ENCODE measurements around the gene DDB1. TPM values are rescaled to one million over a fixed set of nuclear protein-coding genes. Genes with fewer than 3 reads are reported as not detected.

Gene DDB1
- polyA plus RNA-seq, 1 donor from 2014 or later: 203 TPM

DNA sequence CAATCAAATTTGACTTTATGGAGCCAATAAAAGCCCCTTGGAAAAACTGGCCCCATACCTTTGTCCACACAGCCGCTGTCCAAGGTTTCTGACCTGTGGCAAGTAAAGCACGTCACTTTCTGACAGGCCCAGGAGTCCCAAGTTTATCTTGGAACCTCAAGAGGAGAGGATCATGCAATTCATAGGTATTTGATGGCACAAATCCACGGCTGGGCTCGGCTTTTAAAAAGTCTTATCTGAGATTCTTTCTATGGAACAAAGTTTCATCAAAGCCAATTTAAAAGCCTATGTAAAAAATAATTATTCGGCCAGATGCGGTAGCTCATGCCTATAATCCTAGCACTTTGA is 42.8 kb upstream of the DDB1 start:
- no peaks in the 10 kb centered on the region for H3K27me3 ChIP-seq (ENCODE audit: insufficient read depth, low read depth, low read length)
- no peak overlapping the region for H3K4me3 ChIP-seq (ENCODE audit: low read length)
- H3K9me2 ChIP-seq (ENCODE audit: insufficient read depth, low read length): no peaks in the 10 kb centered on the region
- no peak overlapping the region for H3K27ac ChIP-seq (ENCODE audit: low read length)
- no peak overlapping the region for H2AFZ ChIP-seq (ENCODE audit: low read depth, low read length)
- no peaks in the 10 kb centered on the region for H3K79me2 ChIP-seq (replicated peaks; ENCODE audit: insufficient read depth, low read length)
- TF ChIP-seq MXI1 (conservative IDR thresholded peaks at IDR 0.05; ENCODE audit: poor library complexity, severe bottlenecking): no peak
- no peak for TF ChIP-seq SMC3 (conservative IDR thresholded peaks at IDR 0.05; ENCODE audit: poor library complexity)
- TF ChIP-seq POLR2AphosphoS5 (IDR thresholded peaks at IDR 0.05): no peak
- TF ChIP-seq, protein P1, sequence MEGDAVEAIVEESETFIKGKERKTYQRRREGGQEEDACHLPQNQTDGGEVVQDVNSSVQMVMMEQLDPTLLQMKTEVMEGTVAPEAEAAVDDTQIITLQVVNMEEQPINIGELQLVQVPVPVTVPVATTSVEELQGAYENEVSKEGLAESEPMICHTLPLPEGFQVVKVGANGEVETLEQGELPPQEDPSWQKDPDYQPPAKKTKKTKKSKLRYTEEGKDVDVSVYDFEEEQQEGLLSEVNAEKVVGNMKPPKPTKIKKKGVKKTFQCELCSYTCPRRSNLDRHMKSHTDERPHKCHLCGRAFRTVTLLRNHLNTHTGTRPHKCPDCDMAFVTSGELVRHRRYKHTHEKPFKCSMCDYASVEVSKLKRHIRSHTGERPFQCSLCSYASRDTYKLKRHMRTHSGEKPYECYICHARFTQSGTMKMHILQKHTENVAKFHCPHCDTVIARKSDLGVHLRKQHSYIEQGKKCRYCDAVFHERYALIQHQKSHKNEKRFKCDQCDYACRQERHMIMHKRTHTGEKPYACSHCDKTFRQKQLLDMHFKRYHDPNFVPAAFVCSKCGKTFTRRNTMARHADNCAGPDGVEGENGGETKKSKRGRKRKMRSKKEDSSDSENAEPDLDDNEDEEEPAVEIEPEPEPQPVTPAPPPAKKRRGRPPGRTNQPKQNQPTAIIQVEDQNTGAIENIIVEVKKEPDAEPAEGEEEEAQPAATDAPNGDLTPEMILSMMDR (IDR thresholded peaks at IDR 0.05; ENCODE audit: poor library complexity, severe bottlenecking): no peak
- TF ChIP-seq EZH2 (IDR thresholded peaks at IDR 0.05; ENCODE audit: borderline replicate concordance, insufficient read depth, low read length, poor library complexity, severe bottlenecking): no peak
- TF ChIP-seq REST (IDR thresholded peaks at IDR 0.05; ENCODE audit: borderline replicate concordance): no peak
- TF ChIP-seq TAF1 (IDR thresholded peaks at IDR 0.05; ENCODE audit: low read depth): no peak
- no peak for TF ChIP-seq EP300 (conservative IDR thresholded peaks at IDR 0.05; ENCODE audit: poor library complexity, severe bottlenecking)
- no peak for TF ChIP-seq RAD21 (conservative IDR thresholded peaks at IDR 0.05)
- no peaks in the 10 kb centered on the region for H3K9me3 ChIP-seq (ENCODE audit: low read length)
- H3K4me2 ChIP-seq (ENCODE audit: low read length): no peak overlapping the region
- no peaks in the 10 kb centered on the region for H3K36me3 ChIP-seq (ENCODE audit: insufficient read depth, low read length)
- no peak overlapping the region for H3K9ac ChIP-seq (ENCODE audit: low read length)
- no peaks in the 10 kb centered on the region for H4K20me1 ChIP-seq (ENCODE audit: insufficient read depth)
- no peaks in the 10 kb centered on the region for H3F3A ChIP-seq (ENCODE audit: insufficient read depth, low read length, poor library complexity, severe bottlenecking)

DNA sequence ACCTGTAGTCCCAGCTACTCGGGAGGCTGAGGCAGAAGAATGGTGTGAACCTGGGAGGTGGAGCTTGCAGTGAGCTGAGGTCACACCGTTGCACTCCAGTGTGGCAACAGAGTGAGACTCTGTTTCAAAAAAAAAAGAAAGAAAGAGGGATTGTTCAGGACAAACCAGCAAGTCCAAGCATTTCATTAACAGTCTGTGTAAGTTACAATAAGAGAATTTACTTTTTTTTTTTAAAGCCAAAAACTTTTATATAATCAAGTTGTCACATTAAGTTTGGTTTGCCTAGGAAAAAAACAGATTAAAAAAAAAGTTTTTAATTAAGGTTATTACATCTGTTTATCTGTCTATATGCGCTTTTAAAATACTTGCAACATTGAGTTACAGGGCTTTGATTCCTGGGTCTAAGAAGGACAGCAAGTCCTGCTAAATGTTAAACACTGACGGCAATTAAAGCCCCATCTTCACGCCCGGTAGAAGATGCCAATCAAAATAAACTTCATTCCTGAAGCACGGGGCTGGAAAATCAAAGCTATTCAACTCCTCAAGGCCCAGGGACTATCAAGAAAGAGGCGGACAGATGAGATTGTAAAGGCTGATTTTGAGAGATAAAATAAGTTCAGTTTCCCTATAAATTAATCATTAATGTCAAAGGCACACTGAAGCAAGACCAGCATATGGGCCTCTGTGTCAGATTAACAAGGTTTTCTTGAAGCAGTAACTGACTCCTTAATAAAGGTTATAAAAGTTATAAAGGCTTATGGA is 39.9 kb upstream of the DDB1 start:
- Histone ChIP-seq H3K9ac (ENCODE audit: low read length) (no peak overlapping the region), H2AFZ (ENCODE audit: low read depth, low read length) (no peak overlapping the region), H3K9me2 (ENCODE audit: insufficient read depth, low read length) (no peaks in the 10 kb centered on the region), H3K9me3 (ENCODE audit: low read length) (no peaks in the 10 kb centered on the region), H3K4me2 (ENCODE audit: low read length) (no peak overlapping the region), H3K27ac (ENCODE audit: low read length) (no peak overlapping the region), H3K4me3 (ENCODE audit: low read length) (no peak overlapping the region), H3K79me2 (replicated peaks; ENCODE audit: insufficient read depth, low read length) (no peaks in the 10 kb centered on the region), H3F3A (ENCODE audit: insufficient read depth, low read length, poor library complexity, severe bottlenecking) (no peaks in the 10 kb centered on the region), H3K27me3 (ENCODE audit: insufficient read depth, low read depth, low read length) (no peaks in the 10 kb centered on the region), H3K36me3 (ENCODE audit: insufficient read depth, low read length) (no peaks in the 10 kb centered on the region), H4K20me1 (ENCODE audit: insufficient read depth) (no peaks in the 10 kb centered on the region)
- no peak for TF ChIP-seq EZH2 (IDR thresholded peaks at IDR 0.05; ENCODE audit: borderline replicate concordance, insufficient read depth, low read length, poor library complexity, severe bottlenecking)
- no peak for TF ChIP-seq REST (IDR thresholded peaks at IDR 0.05; ENCODE audit: borderline replicate concordance)
- no peak for TF ChIP-seq RAD21 (conservative IDR thresholded peaks at IDR 0.05)
- TF ChIP-seq EP300 (conservative IDR thresholded peaks at IDR 0.05; ENCODE audit: poor library complexity, severe bottlenecking): no peak
- no peak for TF ChIP-seq MXI1 (conservative IDR thresholded peaks at IDR 0.05; ENCODE audit: poor library complexity, severe bottlenecking)
- no peak for TF ChIP-seq POLR2AphosphoS5 (IDR thresholded peaks at IDR 0.05)
- no peak for TF ChIP-seq TAF1 (IDR thresholded peaks at IDR 0.05; ENCODE audit: low read depth)
- TF ChIP-seq, protein P1 (IDR thresholded peaks at IDR 0.05; ENCODE audit: poor library complexity, severe bottlenecking): no peak
- no peak for TF ChIP-seq SMC3 (conservative IDR thresholded peaks at IDR 0.05; ENCODE audit: poor library complexity)

Measured in neural cell (in vitro differentiated cells).